Heart left ventricle (tissue), 16 donors: ENCODE results near the gene MYO5A. TPM values are rescaled to one million over a fixed set of nuclear protein-coding genes. Genes with fewer than 3 reads are reported as not detected.
A peak's percentile ranks its signal among the peaks of the same experiment; 100 is the strongest.
"Not testable (repeated sequence)": the region's sequence is repeated elsewhere in the genome, so short reads cannot be mapped to it uniquely, and the experiment has no call there.

ENCODE experiments used
- ATAC-seq, 4 donors: fragments of 200-7000 bp; cut with Tn5 transposase; one replicate each; pipeline ENCODE4 v1.9.1; 2020 to 2022; ENCODE audit warnings: moderate library complexity in 4 of 4, mild to moderate bottlenecking in 3 of 4, moderate number of reproducible peaks in 1 of 4
- DNase-seq, 5 donors: peaks; one replicate each; pipeline ENCODE4 v3.0.0-alpha.2; 2020
- H3K27ac ChIP-seq, 12 donors: fragments of 200-600 bp; sonication (generic) in 4 of 12; one replicate each; pipeline versions ENCODE4 v1.5.0 to v1.8.0; 2016 to 2022; ENCODE audit warnings: mild to moderate bottlenecking in 2 of 12
- H3K27me3 ChIP-seq, 9 donors: fragments of 200-600 bp; sonication (generic) in 2 of 9; one replicate each; pipeline versions ENCODE4 v1.5.1 to v1.8.0; 2016 to 2022; ENCODE audit warnings: mild to moderate bottlenecking in 3 of 9
- H3K36me3 ChIP-seq, 9 donors: fragments of 200-600 bp; sonication (generic) in 2 of 9; one replicate each; pipeline versions ENCODE4 v1.5.0 to v1.8.0; 2018 to 2022; ENCODE audit warnings: mild to moderate bottlenecking in 2 of 9
- H3K4me1 ChIP-seq, 12 donors: fragments of 200-600 bp; sonication (generic) in 4 of 12; one replicate each; pipeline versions ENCODE4 v1.5.0 to v1.8.0; 2016 to 2022; ENCODE audit warnings: mild to moderate bottlenecking in 3 of 12
- H3K4me3 ChIP-seq, 12 donors: fragments of 200-600 bp; sonication (generic) in 4 of 12; one replicate each; pipeline versions ENCODE4 v1.5.0 to v1.8.0; 2017 to 2022; ENCODE audit warnings: mild to moderate bottlenecking in 9 of 12, moderate library complexity in 4 of 12
- H3K9me3 ChIP-seq, 12 donors: fragments of 200-600 bp; sonication (generic) in 4 of 12; one replicate each; pipeline versions ENCODE4 v1.5.0 to v1.8.0; 2016 to 2022; ENCODE audit warnings: mild to moderate bottlenecking in 1 of 12
- CTCF ChIP-seq, 12 donors: fragments of 200-600 bp; sonication (generic) in 4 of 12; IDR thresholded peaks; one replicate each; pipeline versions ENCODE4 v1.5.0 to v1.8.0; 2018 to 2022; ENCODE audit warnings: antibody characterized with exemption in 12 of 12, mild to moderate bottlenecking in 5 of 12
- POLR2A ChIP-seq, 2 donors: fragments of 450-650 bp; IDR thresholded peaks; one replicate each; pipeline ENCODE4 v1.6.1; 2017; ENCODE audit warnings: antibody characterized with exemption in 2 of 2, mild to moderate bottlenecking in 2 of 2, moderate library complexity in 2 of 2
- WGBS, 4 donors: extraction: QIAGEN DNeasy Blood & Tissue Kit in 2 of 4; methylation state at CpG; one replicate each; pipeline versions ENCODE4 v1.1.5 to v1.1.7; 2013 to 2018; 5-methylcytosine and 5-hydroxymethylcytosine counted together
- intact Hi-C, 10 donors: fragments of 100-400 bp; cut with DNase I; formaldehyde crosslinking; loops; one replicate each; pipeline versions ENCODE4 v1.11.1 to v1.14.2; 2022
- polyA plus RNA-seq, 2 donors: library from polyadenylated mRNA; stranded (reverse); fragments of 200-250 nt; gene quantifications; one replicate each; pipeline ENCODE4 v1.2.3, GENCODE V29; 2013
- total RNA-seq, 9 donors: library from RNA; depleted of rRNA in 2 of 9; stranded (reverse); fragments of >200 nt in 2 of 9; fragmentation: NEBNext Ultra II Directional in 3 of 9; extraction: Animal tissue kit (Norgen Biotek cat#: 25700) in 3 of 9; gene quantifications; one replicate each; pipeline versions ENCODE4 v1.1.0 to v1.2.4, GENCODE V29; 2016 to 2023
- donor health status: ischemic (EF 13 %, LVEDD 7.1; RV severe dilation, severe dysfunction).
- donor health status: healthy with polysubstance abuse.
- donor health status: DM: no; HTN: yes; CAD: no.
- donor health status: DM: no; HTN: no; CAD: no.
- donor health status: ischemic (EF 25% LVEDD 6.9; RV normal size, moderate dysfunction).
- donor health status: ischemic (EF 25% LVEDD 5.7; RV mildly dilated, moderate dysfunction).
- donor health status: healthy.
- donor health status: DM: yes; HTN: yes; CAD: no.
- donor health status: ischemic (EF 35%, LVEDD 5.7; RV mildly dilated, moderate dysfunction).
- donor health status: nonischemic (EF 11% LVEDD 7.7; RV severe dilation, severe dysfunction).
- donor health status: DM: yes; HTN: yes; CAD: no.
- donor health status: PGD.
- donor health status: ischemic (EF 29% LVEDD 5.4; RV normal size, mild dysfunction).
- donor health status: nonischemic (EF 23%, LVEDD 6.1; RV moderate dilation, normal function).

The MYO5A gene
- total and polyA plus RNA-seq, 11 donors: 3.2 to 29.6 (median 6.9) TPM

- DNase-seq (no peak), ATAC-seq (peak in 2 of 4 donors; percentile 22 to 24)
- Histone ChIP-seq H3K4me3 (no peak overlapping the region), H3K9me3 (no peaks in the 10 kb centered on the region), H3K27ac (no peak overlapping the region), H3K36me3 (no peaks in the 10 kb centered on the region), H3K4me1 (peaks cover 0 to 5% (median 0%) of the 10 kb centered on the region in 12 donors), H3K27me3 (no peaks in the 10 kb centered on the region)
- 83 to 86% (median 84%) methylated on average over 13 of the region's 13 CpGs for WGBS, 4 donors
- intact Hi-C loops: no loop called here
- TF ChIP-seq CTCF (IDR thresholded peaks at IDR 0.05): no peak
- no peak for TF ChIP-seq POLR2A (IDR thresholded peaks at IDR 0.05)
Measured at GRCh38 chr15:52288051-52288942, 240.4 kb downstream of the MYO5A start.

- ATAC-seq: no peak
- Histone ChIP-seq H3K27me3 (no peaks in the 10 kb centered on the region), H3K4me3 (no peak overlapping the region), H3K27ac (no peak overlapping the region), H3K4me1 (peaks cover 0 to 5% (median 0%) of the 10 kb centered on the region in 12 donors), H3K36me3 (no peaks in the 10 kb centered on the region), H3K9me3 (no peaks in the 10 kb centered on the region)
- TF ChIP-seq CTCF (IDR thresholded peaks at IDR 0.05): no peak
- intact Hi-C loops: no loop called here
- WGBS, 4 donors: 88 to 98% (median 90%) methylated on average over 7 of the region's 7 CpGs
- no peak for DNase-seq
Measured at GRCh38 chr15:52287114-52287513, 241.6 kb downstream of the MYO5A start.

- intact Hi-C loops, DNase-seq, H3K9me3 ChIP-seq: not testable (repeated sequence)
Measured at GRCh38 chr15:52285941-52286340, 242.7 kb downstream of the MYO5A start.

GRCh38 chr15:52284164-52284563 is 244.5 kb downstream of the MYO5A start:
- TF ChIP-seq CTCF (IDR thresholded peaks at IDR 0.05): no peak
- no peak for TF ChIP-seq POLR2A (IDR thresholded peaks at IDR 0.05)
- no peaks in the 10 kb centered on the region for H3K9me3 ChIP-seq
- no peak overlapping the region for H3K4me3 ChIP-seq
- no peaks in the 10 kb centered on the region for H3K27me3 ChIP-seq
- intact Hi-C loops: no loop called here
- no peaks in the 10 kb centered on the region for H3K36me3 ChIP-seq
- 88 to 95% (median 90%) methylated on average over 3 of the region's 3 CpGs for WGBS, 4 donors
- peaks cover 0 to 9% (median 0%) of the 10 kb centered on the region in 12 donors for H3K4me1 ChIP-seq
- no peak overlapping the region for H3K27ac ChIP-seq
- ATAC-seq (no peak), DNase-seq (no peak)

More at GRCh38 chr15:52285941-52286340, 242.7 kb downstream of the MYO5A start:
- WGBS, 4 donors: 95 to 99% (median 97%) methylated on average over 12 to 32 of the region's 34 CpGs
- peaks cover 0 to 11% (median 0%) of the 10 kb centered on the region in 12 donors for H3K4me1 ChIP-seq
- not testable (repeated sequence) for ATAC-seq, H3K36me3 ChIP-seq, H3K27me3 ChIP-seq, H3K4me3 ChIP-seq, H3K27ac ChIP-seq
